Left lobe of liver (tissue), 2 donors: Measurements from ENCODE around the gene SLC35F4. TPM values are rescaled to one million over a fixed set of nuclear protein-coding genes. Genes with fewer than 3 reads are reported as not detected.

Experiments
- ATAC-seq: fragments of 200-7000 bp; cut with Tn5 transposase; one replicate; pipeline ENCODE4 v1.9.1; 2020; ENCODE audit warnings: mild to moderate bottlenecking, moderate library complexity
- DNase-seq: peaks from one replicate; pipeline ENCODE4 v3.0.0-alpha.2; 2020; ENCODE audit warnings: low spot score
- total RNA-seq: library from RNA; stranded (reverse); gene quantifications from one replicate; pipeline ENCODE4 v1.2.1, GENCODE V29; 2021
- donor health status: DM: no; HTN: no; CAD: no; lungs with moderate emphysema.
- donor health status: DM: no; HTN: yes; CAD: no.

SLC35F4 gene
- total RNA-seq, 1 donor from 2014 or later = not detected

- DNase-seq = no peak
- no peak for ATAC-seq
These were observed 224.1 kb downstream of the SLC35F4 start for GRCh38 chr14:57641776-57642175.

GRCh38 chr14:57640036-57640435 lies 225.9 kb downstream of the SLC35F4 start:
- ATAC-seq = no peak
- DNase-seq = no peak

DNA sequence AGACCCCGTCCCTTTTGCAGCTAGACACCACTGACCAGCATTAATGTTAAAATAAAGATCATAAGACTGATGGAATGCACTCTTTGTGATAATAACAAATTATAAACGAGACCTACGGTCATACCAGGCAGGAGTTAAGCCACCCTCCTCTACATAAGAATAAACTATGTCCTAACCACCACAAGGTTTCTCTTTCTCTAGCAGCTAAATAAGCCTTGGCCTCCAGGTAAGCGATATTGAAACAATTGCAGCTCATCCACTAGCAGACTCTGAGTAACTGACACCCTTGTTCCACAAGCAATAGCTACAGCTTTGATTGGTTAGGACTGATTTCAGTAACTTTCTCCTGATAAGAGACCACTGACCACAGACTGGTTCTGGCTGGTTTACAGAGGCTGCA lies 228.0 kb downstream of the SLC35F4 start:
- no peak for ATAC-seq
- DNase-seq = no peak

DNA sequence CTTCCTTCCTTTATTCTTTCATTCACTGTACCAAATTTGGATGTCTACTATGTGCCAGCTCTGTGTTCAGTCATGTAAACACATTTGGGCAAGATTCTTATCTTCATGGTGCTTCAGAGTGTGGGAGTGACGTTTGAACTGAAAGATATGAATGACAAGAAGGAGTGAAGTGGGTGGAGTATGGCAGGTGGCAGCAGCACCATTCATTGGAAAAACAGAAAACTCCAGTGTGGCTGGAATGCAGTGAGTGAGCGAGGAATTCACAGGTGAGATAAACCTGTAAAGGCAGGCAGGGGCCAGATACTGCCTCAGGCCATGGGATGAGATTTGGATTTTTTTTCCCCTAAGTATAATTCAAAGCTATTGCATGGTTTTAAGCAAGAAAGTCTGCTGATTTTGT lies 231.6 kb downstream of the SLC35F4 start:
- DNase-seq (no peak), ATAC-seq (no peak)

- DNase-seq (no peak), ATAC-seq (no peak)
These were observed 233.2 kb downstream of the SLC35F4 start for GRCh38 chr14:57632649-57633048.

- ATAC-seq = no peak
These were observed 248.4 kb downstream of the SLC35F4 start for GRCh38 chr14:57617510-57617909.

DNA sequence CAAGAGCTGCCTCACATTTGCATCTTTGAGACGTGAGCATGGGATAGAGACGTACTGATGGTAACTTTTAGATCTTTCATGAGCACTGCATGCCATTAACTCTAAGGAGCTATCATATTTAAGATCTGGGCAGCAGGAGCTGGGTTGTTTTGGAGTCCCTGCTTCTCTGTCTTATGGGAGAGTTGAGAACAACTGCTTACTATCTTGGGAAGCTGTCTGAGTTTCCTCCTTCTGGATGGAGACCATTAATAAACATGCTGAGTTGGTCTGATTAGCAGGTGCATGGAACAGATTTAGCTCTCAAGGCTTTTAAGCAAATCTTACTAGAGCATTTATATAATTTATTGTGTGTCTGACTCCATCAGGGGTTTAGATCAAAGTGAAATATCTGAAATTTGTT lies 252.9 kb downstream of the SLC35F4 start:
- ATAC-seq = no peak
- DNase-seq = no peak

More at GRCh38 chr14:57617510-57617909, 248.4 kb downstream of the SLC35F4 start:
- DNase-seq = no peak

- DNase-seq (no peak), ATAC-seq (peak; percentile 52)
These were observed 254.3 kb downstream of the SLC35F4 start for GRCh38 chr14:57611555-57612075.

DNA sequence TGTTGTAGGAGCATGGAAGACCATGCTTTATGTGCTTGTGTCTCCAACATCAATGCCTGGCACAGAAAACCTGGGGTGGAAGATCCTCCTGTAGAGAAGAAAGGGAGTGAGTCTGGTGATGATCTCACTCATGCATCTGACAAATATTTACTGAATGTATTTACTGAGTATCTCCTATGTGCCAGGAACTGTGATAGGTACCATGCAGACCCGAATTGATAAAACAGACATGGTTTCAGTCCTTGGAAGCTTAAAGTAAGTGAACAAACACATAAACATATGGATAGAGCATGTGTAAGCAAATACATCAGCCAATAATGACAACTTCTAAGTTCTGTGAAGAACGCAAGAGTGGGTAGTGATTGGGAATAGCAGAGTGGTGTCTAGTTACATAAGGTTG lies 255.3 kb downstream of the SLC35F4 start:
- no peak for DNase-seq
- no peak for ATAC-seq

- ATAC-seq = no peak
- DNase-seq = no peak
These were observed 256.5 kb downstream of the SLC35F4 start for GRCh38 chr14:57609192-57610075.

- ATAC-seq (no peak), DNase-seq (no peak)
These were observed 258.8 kb downstream of the SLC35F4 start for GRCh38 chr14:57607086-57607485.

- ATAC-seq (no peak), DNase-seq (no peak)
These were observed 282.5 kb downstream of the SLC35F4 start for GRCh38 chr14:57583396-57583795.

- ATAC-seq (no peak), DNase-seq (no peak)
These were observed 283.1 kb downstream of the SLC35F4 start for GRCh38 chr14:57582746-57583145.

DNA sequence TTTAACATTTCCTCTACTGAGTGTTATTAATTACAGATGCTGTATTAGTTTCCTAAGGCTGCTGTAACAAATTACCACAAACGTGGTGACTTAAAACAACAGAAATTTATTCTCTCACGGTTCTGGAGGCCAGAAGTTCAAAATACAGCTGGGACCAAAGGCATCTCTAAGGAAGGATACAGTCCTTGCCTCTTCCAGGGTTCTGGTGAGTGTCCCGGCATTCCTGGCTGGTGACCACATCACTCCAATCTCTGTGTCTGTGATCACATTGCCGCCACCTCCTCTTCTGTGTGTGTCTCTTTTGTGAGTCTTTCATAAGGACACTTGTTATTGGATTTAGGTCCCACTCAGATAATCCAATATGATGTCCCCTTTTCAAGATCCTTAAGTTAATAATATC lies 287.1 kb downstream of the SLC35F4 start:
- ATAC-seq (no peak), DNase-seq (no peak)

DNA sequence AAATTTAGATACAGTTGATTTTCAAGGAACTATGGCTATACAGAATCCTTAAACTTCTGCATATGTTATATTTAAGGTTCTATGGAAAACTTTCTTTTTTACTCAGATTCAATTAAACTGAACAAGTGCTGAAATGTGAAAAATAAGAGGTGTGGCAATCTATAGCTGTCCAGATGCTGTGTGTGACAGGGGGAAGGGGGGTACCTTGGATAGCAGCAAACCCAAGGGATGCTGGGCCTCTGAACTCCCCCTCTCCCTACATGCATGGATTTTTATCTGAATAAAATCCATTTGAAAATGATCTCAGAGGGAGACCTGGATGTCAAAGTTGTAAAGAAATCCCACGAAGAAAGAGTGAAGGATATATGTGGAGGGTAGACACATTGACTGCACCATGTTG lies 289.4 kb downstream of the SLC35F4 start:
- no peak for ATAC-seq

DNA sequence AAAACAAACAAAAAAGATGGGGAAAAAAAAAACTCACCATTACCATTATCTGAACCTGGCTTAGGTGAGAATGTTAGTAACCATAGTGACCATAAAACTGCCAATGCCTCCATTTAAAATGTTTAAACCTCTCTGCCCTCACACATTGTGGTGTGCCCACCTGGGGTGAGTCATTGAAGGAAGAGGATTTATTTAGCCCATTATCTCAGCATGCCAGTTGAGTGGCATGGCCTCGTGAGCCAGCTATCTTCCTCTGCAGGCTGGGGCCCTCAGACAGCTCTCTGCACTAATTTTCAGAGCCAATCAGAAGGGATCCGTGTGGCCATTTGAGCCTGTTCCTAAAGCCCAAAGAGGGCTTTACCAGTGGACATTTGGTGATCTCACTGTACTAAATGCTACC lies 290.4 kb downstream of the SLC35F4 start:
- ATAC-seq (no peak), DNase-seq (no peak)

More for the DNA sequence above, 289.4 kb downstream of the SLC35F4 start:
- no peak for DNase-seq

DNA sequence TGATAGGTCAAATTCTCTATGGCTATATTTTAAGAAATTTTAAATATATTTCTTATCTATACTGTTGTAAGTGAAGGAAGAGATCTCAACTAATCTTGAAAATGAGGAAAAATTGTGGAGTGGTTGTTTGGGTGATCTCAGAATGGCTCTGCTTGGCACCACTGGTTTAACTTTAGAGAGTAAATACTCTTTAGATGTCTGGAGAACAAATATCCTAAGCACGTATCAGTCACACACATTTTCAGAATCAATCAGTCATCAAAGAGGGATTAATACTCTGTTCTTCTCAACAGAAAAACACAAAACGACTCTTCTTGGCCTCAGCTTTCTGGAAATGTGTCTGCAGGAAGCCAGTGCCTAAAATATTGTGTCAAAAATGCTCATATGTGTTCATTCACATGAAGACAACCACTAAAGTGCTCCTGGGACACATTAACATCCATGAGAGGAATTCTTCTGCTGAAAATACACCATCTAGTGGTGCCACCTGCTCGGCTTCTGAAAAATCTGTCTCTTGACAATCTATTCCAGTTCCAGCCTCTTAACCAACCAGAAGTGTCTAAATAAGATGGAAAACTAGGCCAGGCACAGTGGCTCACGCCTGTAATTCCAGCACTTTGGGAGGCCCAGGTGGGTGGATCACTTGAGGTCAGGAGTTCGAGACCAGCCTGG lies 291.1 kb downstream of the SLC35F4 start:
- DNase-seq (peak; percentile 45), ATAC-seq (peak; percentile 98)

GRCh38 chr14:57573173-57573572 lies 292.7 kb downstream of the SLC35F4 start:
- DNase-seq (no peak), ATAC-seq (no peak)

DNA sequence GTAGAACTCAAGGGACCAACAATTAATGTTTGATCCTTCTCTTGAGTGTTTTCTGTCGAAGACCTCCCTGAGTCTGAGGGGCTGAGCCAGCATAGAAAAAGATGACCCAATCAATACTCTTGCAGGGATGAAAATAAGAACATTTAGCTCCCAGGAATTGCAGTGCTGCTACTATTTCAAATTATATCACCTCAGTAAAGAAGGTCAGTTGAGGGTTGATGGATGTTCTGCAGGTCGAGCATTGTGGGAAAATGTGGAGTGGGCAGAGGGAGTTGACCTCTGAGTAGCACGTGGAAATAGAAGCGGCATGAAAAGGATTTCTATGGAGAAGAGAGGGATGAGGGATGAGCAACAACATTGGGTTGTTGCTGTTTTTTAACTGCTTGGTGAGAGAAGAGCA lies 297.3 kb downstream of the SLC35F4 start:
- no peak for ATAC-seq
- DNase-seq = no peak

- DNase-seq (no peak), ATAC-seq (no peak)
These were observed 298.7 kb downstream of the SLC35F4 start for GRCh38 chr14:57567220-57567619.

GRCh38 chr14:57560681-57561080 lies 305.2 kb downstream of the SLC35F4 start:
- no peak for ATAC-seq
- DNase-seq = no peak

DNA sequence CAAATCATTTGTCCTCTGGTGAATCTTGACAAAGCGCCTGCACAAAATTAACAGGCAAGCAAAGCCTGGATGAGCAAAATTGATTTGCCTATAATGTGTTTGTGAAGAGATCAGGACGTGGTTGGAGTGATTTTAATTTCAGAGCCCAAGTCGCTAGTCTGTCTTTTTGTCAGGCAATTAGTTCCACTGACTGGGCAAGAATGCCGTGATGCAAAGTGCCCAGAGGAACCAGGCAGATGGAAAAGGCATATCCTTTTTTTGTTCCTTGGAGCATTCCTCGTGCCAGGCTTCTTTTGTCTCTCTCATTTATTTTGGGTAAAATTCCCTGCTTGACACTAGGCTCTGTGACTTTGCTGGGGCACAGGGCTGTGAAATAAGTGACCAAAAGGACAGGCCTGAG lies 306.3 kb downstream of the SLC35F4 start:
- DNase-seq = no peak

More for the DNA sequence above, 306.3 kb downstream of the SLC35F4 start:
- ATAC-seq = no peak
